ENCODE results near the gene ULK4. TPM values are rescaled to one million over a fixed set of nuclear protein-coding genes. Genes with fewer than 3 reads are reported as not detected.

Gene ULK4
- total RNA-seq, 1 experiment from 2014 or later = 6.3 TPM

GRCh38 chr3:41207355-41207754 is 754.5 kb downstream of the ULK4 start:
- Histone ChIP-seq H3K4me2 (ENCODE audit: low read length) (no peak overlapping the region), H4K20me1 (ENCODE audit: insufficient read depth) (peaks cover 77% of the 10 kb centered on the region), H3K27me3 (ENCODE audit: insufficient read depth, low read length) (no peaks in the 10 kb centered on the region), H3K4me3 (replicated peaks in 1 of 2; ENCODE audit: low read depth in 1 of 2, low read length in 2 of 2) (no peak overlapping the region), H3K79me2 (ENCODE audit: insufficient read depth, low read length) (peaks cover 100% of the 10 kb centered on the region), H3K36me3 (ENCODE audit: control insufficient read depth in 1 of 2, insufficient read depth in 2 of 2, low read length in 2 of 2) (no peaks in the 10 kb centered on the region), H3K4me1 (ENCODE audit: control insufficient read depth in 1 of 2, insufficient read depth in 2 of 2, low read length in 2 of 2) (peaks cover 5 to 6% of the 10 kb centered on the region in 2 experiments; a peak in 3 of 4 replicates), H3K27ac (ENCODE audit: low read depth, low read length) (no peak overlapping the region), H3K9ac (ENCODE audit: low read length) (no peak overlapping the region), H2AFZ (ENCODE audit: low read depth, low read length, poor library complexity, severe bottlenecking) (no peak overlapping the region), H3K9me3 (ENCODE audit: control insufficient read depth in 1 of 2, insufficient read depth in 1 of 2, low read depth in 1 of 2, low read length in 2 of 2) (no peaks in the 10 kb centered on the region), H3K9me2 (ENCODE audit: insufficient read depth) (no peaks in the 10 kb centered on the region)
- DNase-seq (ENCODE audit: low read depth, low spot score) = no peak
- ATAC-seq = no peak
- CTCF ChIA-PET = no interaction called here
- intact Hi-C loops (cut with micrococcal nuclease) = loop anchor here (10.0 kb wide), 1 partner anchor 883 kb away; no protein-coding TSS in a partner anchor
- RAD21 ChIA-PET (ENCODE audit: low non-redundant PET in 1 of 2, low total read pairs in 2 of 2, uncharacterized antibody in 2 of 2, unreplicated experiment in 2 of 2) = no interaction called here
- POLR2A ChIA-PET = interaction anchor here (1.2 kb wide), 1 partner anchor 8 kb away, joined by 5 read pairs; the partner anchor contains the start of gene CTNNB1
- TF ChIP-seq SIN3A (IDR thresholded peaks at IDR 0.05; ENCODE audit: low read depth) (no peak), POLR2A (IDR thresholded peaks at IDR 0.05; ENCODE audit: borderline replicate concordance, extremely low read depth, insufficient read depth, insufficient read length) (no peak), CEBPB (IDR thresholded peaks at IDR 0.05; ENCODE audit: low read depth) (no peak), ZNF274 (IDR thresholded peaks at IDR 0.05; ENCODE audit: low read depth, low read length) (no peak), FOSL1 (IDR thresholded peaks at IDR 0.05; ENCODE audit: low read depth) (no peak), POLR2AphosphoS5 (IDR thresholded peaks at IDR 0.05; ENCODE audit: low read depth, low read length) (no peak), JUND (IDR thresholded peaks at IDR 0.05) (no peak), SRF (IDR thresholded peaks at IDR 0.05; ENCODE audit: low read depth) (no peak), SP1 (IDR thresholded peaks at IDR 0.05; ENCODE audit: low read depth) (no peak), EGR1 (IDR thresholded peaks at IDR 0.05; ENCODE audit: low read depth) (no peak), REST (IDR thresholded peaks at IDR 0.05; ENCODE audit: low read depth) (no peak), RAD21 (IDR thresholded peaks at IDR 0.05; ENCODE audit: low read depth) (no peak), ATF3 (IDR thresholded peaks at IDR 0.05) (no peak), TCF7L2 (IDR thresholded peaks at IDR 0.05; ENCODE audit: borderline replicate concordance, extremely low read depth, insufficient read depth, insufficient read length) (no peak), YY1 (IDR thresholded peaks at IDR 0.05; ENCODE audit: extremely low read depth, insufficient replicate concordance, low read depth, low read length) (no peak), EZH2 (IDR thresholded peaks at IDR 0.05) (no peak), EZH2phosphoT487 (IDR thresholded peaks at IDR 0.05; ENCODE audit: borderline replicate concordance) (no peak), ELF1 (IDR thresholded peaks at IDR 0.05; ENCODE audit: borderline replicate concordance, low read depth) (no peak), ZFX (IDR thresholded peaks at IDR 0.05) (no peak)
- BruUV-seq (replicated peaks) = no TSS peak
